Activated CD4-positive, alpha-beta T cell treated with anti-CD3 and anti-CD28 coated beads, Interleukin-2, Interleukin-6, amounts not matched to agents 100 ng/mL and 50 ng/mL, durations not matched to agents 16 hours and 8 hours (primary cell): ENCODE measurements around the gene GNAO1.
"Not testable (repeated sequence)": the region's sequence is repeated elsewhere in the genome, so short reads cannot be mapped to it uniquely, and the experiment has no call there.

ENCODE experiments used
- DNase-seq: peaks from one replicate; pipeline ENCODE4 v3.0.0-alpha.2; 2020

GNAO1 gene

GRCh38 chr16:56369202-56369601 is 177.9 kb downstream of the GNAO1 start:
- DNase-seq, result no peak

DNA sequence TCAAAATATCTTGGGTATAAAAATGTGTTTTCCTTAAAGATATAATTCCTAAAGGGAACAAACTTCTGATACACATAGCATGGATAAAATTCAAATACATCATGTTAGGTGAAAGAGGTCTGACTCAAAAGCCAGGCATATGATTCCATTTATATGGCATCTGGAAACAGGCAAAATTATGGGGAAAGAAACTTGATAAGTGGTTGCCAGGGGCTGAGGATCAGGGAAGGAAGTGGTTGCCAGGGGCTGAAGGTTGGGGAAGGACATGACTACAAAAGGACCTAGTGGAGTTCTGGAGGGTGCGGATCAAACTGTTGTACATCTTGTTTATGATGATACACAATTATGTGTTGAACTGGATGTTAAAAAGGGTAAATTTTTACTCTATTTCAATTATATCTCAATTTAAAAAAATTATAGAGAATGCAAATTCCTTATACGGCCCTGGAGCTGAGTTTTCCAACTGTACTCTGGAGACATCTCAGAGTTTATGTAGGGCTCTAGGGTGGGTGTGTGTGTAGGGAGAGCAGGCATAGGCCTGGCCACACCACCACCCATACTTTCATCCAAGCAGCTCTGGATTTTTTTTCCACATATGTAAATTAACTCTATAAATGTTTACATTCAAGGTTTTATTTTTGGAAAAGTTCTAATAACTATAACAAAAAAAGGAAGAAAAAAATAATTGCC is 179.0 kb downstream of the GNAO1 start:
- DNase-seq, result no peak

GRCh38 chr16:56370875-56371659 is 179.8 kb downstream of the GNAO1 start:
- no peak for DNase-seq

GRCh38 chr16:56371660-56371937 is 180.3 kb downstream of the GNAO1 start:
- DNase-seq, result no peak

GRCh38 chr16:56372013-56372634 is 180.8 kb downstream of the GNAO1 start:
- DNase-seq, result no peak

DNA sequence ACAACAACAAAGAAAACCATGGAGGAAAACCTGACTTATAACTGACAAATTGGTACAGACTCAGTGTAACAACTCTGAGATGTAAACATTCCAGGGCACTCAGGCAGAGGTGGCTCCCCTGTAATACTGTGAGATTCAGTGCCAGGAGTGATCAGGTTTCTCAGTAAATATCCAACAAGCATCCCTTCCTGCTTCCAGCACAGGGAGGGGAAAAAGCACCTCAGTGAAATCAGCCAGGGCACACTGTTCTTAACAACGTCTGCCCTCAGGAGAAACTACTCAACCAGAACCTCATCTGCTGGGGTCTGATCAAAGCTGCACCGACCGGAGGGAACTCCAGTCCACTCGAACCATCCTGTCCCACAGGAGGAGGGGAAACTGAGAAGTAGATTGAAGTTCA is 181.7 kb downstream of the GNAO1 start:
- DNase-seq, result no peak

GRCh38 chr16:56375792-56376191 is 184.5 kb downstream of the GNAO1 start:
- DNase-seq, result not testable (repeated sequence)

DNA sequence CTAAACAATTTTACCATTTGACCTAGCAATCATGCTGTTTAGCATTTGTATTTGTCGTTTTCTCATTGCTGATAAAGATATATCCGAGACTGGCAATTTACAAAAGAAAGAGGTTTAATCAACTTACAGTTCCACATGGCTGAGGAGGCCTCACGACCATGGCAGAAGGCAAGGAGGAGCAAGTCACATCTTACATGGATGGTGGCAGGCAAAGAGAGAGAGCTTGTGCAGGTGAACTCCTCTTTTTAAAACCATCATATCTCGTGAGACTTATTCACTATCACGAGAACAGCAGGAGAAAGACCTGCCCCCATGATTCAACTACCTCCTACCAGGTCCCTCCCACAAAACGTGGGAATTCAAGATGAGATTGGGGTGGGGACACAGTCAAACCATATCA is 187.8 kb downstream of the GNAO1 start:
- not testable (repeated sequence) for DNase-seq

- DNase-seq, result not testable (repeated sequence)
These were observed 189.6 kb downstream of the GNAO1 start for GRCh38 chr16:56380778-56381485.

DNA sequence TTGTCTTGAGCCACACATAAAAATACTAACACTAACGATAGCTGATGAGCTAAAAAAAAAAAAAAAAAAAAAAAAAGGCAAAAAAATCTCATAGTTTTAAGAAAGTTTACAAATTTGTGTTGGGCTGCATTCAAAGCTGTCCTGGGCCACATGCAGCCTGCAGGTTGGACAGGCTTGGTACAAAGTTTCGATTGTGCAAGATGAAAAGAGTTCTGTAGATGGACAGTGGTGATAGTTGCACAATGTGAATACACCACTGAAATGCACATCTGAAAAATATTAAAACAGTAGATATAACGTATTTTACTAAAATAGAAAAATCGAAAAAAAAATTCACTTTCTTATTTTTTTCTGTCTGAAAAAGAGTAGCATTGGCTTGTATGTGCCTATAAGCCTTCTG is 191.2 kb downstream of the GNAO1 start:
- DNase-seq, result no peak

- DNase-seq, result no peak
These were observed 191.6 kb downstream of the GNAO1 start for GRCh38 chr16:56382901-56383355.

- no peak for DNase-seq
These were observed 192.9 kb downstream of the GNAO1 start for GRCh38 chr16:56384074-56384721.

DNA sequence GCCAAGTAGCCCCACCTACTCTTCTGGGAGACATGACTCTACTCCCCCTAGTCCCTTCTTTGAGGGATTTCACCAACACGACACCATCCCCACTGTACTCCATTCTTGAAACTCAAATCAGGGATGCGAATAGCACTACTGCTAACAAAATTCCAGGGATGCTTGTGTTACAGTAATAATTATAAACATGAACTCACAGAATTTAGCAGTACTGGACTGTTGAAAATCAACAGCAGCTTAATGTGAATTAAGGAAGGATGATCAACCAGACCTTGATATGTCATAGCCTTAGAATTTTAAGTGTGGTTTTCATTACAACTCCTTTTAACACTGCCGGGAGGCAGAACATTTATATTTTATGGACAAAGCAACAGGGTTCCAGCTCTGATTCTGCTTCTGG is 196.1 kb downstream of the GNAO1 start:
- no peak for DNase-seq

- no peak for DNase-seq
These were observed 196.9 kb downstream of the GNAO1 start for GRCh38 chr16:56388209-56388608.

GRCh38 chr16:56389554-56389953 is 198.3 kb downstream of the GNAO1 start:
- no peak for DNase-seq

- not testable (repeated sequence) for DNase-seq
These were observed 205.4 kb downstream of the GNAO1 start for GRCh38 chr16:56396724-56397123.

DNA sequence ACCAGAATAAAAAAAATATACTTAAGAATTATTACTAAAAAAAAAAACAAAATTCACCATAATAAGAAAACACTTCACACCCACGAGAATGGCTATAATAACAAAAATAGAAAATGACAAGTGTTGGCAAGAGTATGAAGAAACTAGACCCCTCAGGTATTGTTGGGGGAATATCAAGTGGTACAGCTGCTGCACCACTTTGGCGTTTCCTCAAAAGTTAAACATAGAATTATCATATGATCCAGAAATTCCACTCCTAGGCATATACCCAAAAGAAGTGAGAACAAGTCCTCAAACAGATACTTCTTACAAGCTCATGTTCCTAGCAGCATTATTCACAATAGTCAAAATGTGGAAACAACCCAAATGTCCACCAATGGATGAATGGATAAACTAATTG is 207.8 kb downstream of the GNAO1 start:
- no peak for DNase-seq

- DNase-seq, result no peak
These were observed 208.2 kb downstream of the GNAO1 start for GRCh38 chr16:56399486-56399885.

GRCh38 chr16:56400458-56400857 is 209.2 kb downstream of the GNAO1 start:
- DNase-seq, result no peak

- DNase-seq, result no peak
These were observed 210.2 kb downstream of the GNAO1 start for GRCh38 chr16:56401482-56401881.

- no peak for DNase-seq
These were observed 214.8 kb downstream of the GNAO1 start for GRCh38 chr16:56405977-56406672.
